GM12878 (cell line): ENCODE measurements around the gene HOGA1. TPM values are rescaled to one million over a fixed set of nuclear protein-coding genes. Genes with fewer than 3 reads are reported as not detected.

ENCODE experiments used
- CREB1 ChIP-seq: IDR thresholded peaks from 2 replicates; pipeline ENCODE4 v1.6.1; 2012; ENCODE audit warnings: low read depth, mild to moderate bottlenecking, inconsistent platforms
- CUX1 ChIP-seq: IDR thresholded peaks from 2 replicates; pipeline ENCODE4 v1.6.1; 2012; ENCODE audit warnings: improper control_type of control experiment, low read depth, low read length; ENCODE audit not compliant: insufficient replicate concordance
- ETV6 ChIP-seq, 2 experiments: fragments of 450-650 bp in 1 of 2; IDR thresholded peaks in 1 of 2; conservative IDR thresholded peaks in 1 of 2; 2 replicates each; pipeline ENCODE4 v1.6.1; 2014; ENCODE audit warnings: antibody characterized with exemption in 1 of 2, borderline replicate concordance in 1 of 2, low read depth in 1 of 2, mild to moderate bottlenecking in 1 of 2, moderate library complexity in 1 of 2
- HCFC1 ChIP-seq: fragments of 150-350 bp; IDR thresholded peaks from 2 replicates; pipeline ENCODE4 v1.6.1; 2014; ENCODE audit warnings: low read length
- RAD21 ChIP-seq: IDR thresholded peaks from 2 replicates; pipeline ENCODE4 v1.6.1; 2011; ENCODE audit warnings: mild to moderate bottlenecking, low read depth, low read length, moderate library complexity; ENCODE audit not compliant: insufficient read depth
- RCOR1 ChIP-seq: conservative IDR thresholded peaks from 2 replicates; pipeline ENCODE4 v1.6.1; 2012; ENCODE audit warnings: low read depth, low read length, improper control_type of control experiment
- SREBF1 ChIP-seq: IDR thresholded peaks from 2 replicates; pipeline ENCODE4 v1.6.1; 2012; ENCODE audit warnings: mild to moderate bottlenecking, low read length
- TAF1 ChIP-seq: IDR thresholded peaks from 2 replicates; pipeline ENCODE4 v1.6.1; 2011; ENCODE audit warnings: mild to moderate bottlenecking, low read depth, low read length, borderline replicate concordance
- USF1 ChIP-seq: IDR thresholded peaks from 2 replicates; pipeline ENCODE4 v1.6.1; 2011; ENCODE audit warnings: borderline replicate concordance, low read depth, mild to moderate bottlenecking, moderate library complexity, mixed read lengths, low read length; ENCODE audit not compliant: insufficient read depth; ENCODE audit errors: extremely low read length
- ZBTB11 ChIP-seq: fragments of 450-650 bp; formaldehyde crosslinking; IDR thresholded peaks from 2 replicates; pipeline ENCODE4 v1.5.0; 2022; ENCODE audit warnings: mild to moderate bottlenecking, missing genetic modification characterization
- ZNF687 ChIP-seq: fragments of 450-650 bp; IDR thresholded peaks from 2 replicates; pipeline ENCODE4 v1.6.1; 2017; ENCODE audit warnings: mild to moderate bottlenecking, moderate library complexity
- polyA plus RNA-seq, 11 experiments: library from polyadenylated mRNA; depleted of rRNA in 4 of 11; unstranded in 6 of 11; stranded (reverse) in 5 of 11; fragments of >200 nt; fragmentation: Nextera tagmentation in 4 of 11; fragmentation: Illumina TruSeq in 1 of 11; extraction: Ambion mirVana in 4 of 11; extraction: Trizol in 1 of 11; gene quantifications; 1 replicate in 1 of 11; 2 replicates in 10 of 11; pipeline versions ENCODE4 v1.2.1 to v1.2.3, GENCODE V29; 2011 to 2016; ENCODE audit warnings: inconsistent platforms in 2 of 11, missing spikeins in 2 of 11, low read depth in 1 of 11
- total RNA-seq, 4 experiments: library from RNA; depleted of rRNA in 3 of 4; stranded (reverse); fragments of >200 nt in 3 of 4; fragmentation: Illumina TruSeq in 1 of 4; extraction: Trizol in 1 of 4; gene quantifications; 2 replicates each; pipeline versions ENCODE4 v1.2.1 to v1.2.3, GENCODE V29; 2013 to 2021

The HOGA1 gene
- total and polyA plus RNA-seq, 10 of the 15 experiments (the other 5 are each of a cell fraction or from before 2014, with no cell fraction given) = 0.01 to 0.19 (median 0.06) TPM; not detected in 6

- no peak for TF ChIP-seq CUX1
- no peak for TF ChIP-seq SREBF1
- TF ChIP-seq RAD21 = no peak
- no peak for TF ChIP-seq ZBTB11
- TF ChIP-seq ETV6 (conservative IDR thresholded peaks at IDR 0.05 in 1 of 2, IDR thresholded peaks at IDR 0.05 in 1 of 2; ENCODE audit: borderline replicate concordance in 1 of 2, low read depth in 1 of 2) = no peak
- TF ChIP-seq TAF1 = no peak
- no peak for TF ChIP-seq CREB1
- no peak for TF ChIP-seq HCFC1
- no peak for TF ChIP-seq RCOR1
- TF ChIP-seq ZNF687 = no peak
- TF ChIP-seq USF1 = no peak
Observed at GRCh38 chr10:97546456-97547270, 37.5 kb upstream of the HOGA1 start (continued).
